GM21423 (cell line): Measurements from ENCODE around the gene PCDHGB5.
"Not testable (repeated sequence)": the region's sequence is repeated elsewhere in the genome, so short reads cannot be mapped to it uniquely, and the experiment has no call there.

ENCODE experiments used
- ATAC-seq: cut with Tn5 transposase; IDR thresholded peaks from one replicate; pipeline ENCODE4 v1.9.1; 2021; ENCODE audit warnings: mild to moderate bottlenecking, moderate library complexity; ENCODE audit not compliant: unreplicated experiment

Gene PCDHGB5

GRCh38 chr5:141409598-141410306, 12.0 kb downstream of the PCDHGB5 start:
- no peak for ATAC-seq

GRCh38 chr5:141411575-141411974, 13.8 kb downstream of the PCDHGB5 start:
- no peak for ATAC-seq

GRCh38 chr5:141412854-141413539, 15.2 kb downstream of the PCDHGB5 start, which contains the start of gene PCDHGA10:
Gene PCDHGA10 (plus strand): TSS chr5:141412987. CDS start chr5:141413176, 189 bp downstream.
- peak; percentile 76 for ATAC-seq

- no peak for ATAC-seq
These were observed 15.9 kb downstream of the PCDHGB5 start for GRCh38 chr5:141413540-141414069.

DNA sequence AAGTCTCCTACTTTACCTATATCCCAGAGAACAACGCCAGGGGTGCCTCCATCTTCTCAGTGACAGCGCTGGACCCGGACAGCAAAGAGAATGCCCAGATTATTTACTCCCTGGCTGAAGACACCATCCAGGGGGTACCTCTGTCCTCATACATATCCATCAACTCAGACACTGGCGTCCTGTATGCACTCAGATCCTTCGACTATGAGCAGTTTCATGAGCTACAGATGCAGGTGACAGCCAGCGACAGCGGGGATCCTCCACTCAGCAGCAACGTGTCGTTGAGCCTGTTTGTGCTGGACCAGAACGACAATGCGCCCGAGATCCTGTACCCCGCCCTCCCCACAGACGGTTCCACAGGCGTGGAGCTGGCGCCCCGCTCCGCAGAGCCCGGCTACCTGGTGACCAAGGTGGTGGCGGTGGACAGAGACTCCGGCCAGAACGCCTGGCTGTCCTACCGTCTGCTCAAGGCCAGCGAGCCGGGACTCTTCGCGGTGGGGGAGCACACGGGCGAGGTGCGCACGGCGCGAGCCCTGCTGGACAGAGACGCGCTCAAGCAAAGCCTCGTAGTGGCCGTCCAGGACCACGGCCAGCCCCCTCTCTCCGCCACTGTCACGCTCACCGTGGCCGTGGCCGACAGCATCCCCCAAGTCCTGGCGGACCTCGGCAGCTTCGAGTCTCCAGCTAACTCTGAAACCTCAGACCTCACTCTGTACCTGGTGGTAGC, 17.0 kb downstream of the PCDHGB5 start:
- not testable (repeated sequence) for ATAC-seq

DNA sequence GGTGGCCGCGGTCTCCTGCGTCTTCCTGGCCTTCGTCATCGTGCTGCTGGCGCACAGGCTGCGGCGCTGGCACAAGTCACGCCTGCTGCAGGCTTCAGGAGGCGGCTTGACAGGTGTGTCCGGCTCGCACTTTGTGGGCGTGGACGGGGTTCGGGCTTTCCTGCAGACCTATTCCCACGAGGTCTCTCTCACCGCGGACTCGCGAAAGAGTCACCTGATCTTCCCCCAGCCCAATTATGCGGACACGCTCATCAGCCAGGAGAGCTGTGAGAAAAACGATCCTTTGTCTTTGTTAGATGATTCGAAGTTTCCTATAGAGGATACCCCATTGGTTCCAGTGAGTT, 17.5 kb downstream of the PCDHGB5 start:
- not testable (repeated sequence) for ATAC-seq

DNA sequence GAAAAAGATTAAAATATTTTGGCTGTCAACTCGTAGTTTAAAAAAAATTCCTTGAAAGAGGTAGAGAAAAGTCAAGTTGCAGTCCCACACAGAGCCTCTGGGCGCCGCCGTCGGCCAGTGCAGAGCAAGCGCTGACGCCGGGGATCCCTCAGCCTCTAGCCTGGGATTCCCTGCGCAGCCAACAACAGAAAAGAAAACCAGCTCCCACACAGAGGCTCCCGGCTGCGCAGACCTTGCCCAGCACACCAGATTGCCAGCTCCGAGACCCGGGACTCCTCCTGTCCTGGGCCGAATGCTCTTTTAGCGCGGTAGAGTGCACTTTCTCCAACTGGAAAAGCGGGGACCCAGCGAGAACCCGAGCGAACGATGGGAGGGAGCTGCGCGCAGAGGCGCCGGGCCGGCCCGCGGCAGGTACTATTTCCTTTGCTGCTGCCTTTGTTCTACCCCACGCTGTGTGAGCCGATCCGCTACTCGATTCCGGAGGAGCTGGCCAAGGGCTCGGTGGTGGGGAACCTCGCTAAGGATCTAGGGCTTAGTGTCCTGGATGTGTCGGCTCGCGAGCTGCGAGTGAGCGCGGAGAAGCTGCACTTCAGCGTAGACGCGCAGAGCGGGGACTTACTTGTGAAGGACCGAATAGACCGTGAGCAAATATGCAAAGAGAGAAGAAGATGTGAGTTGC, 19.9 kb downstream of the PCDHGB5 start, which contains the start of gene PCDHGB7:
PCDHGB7 (plus strand) TSS at position 184 of the 679 bp plus-strand sequence; CDS start at position 367, 183 bp downstream.
- ATAC-seq: peak; percentile 75

DNA sequence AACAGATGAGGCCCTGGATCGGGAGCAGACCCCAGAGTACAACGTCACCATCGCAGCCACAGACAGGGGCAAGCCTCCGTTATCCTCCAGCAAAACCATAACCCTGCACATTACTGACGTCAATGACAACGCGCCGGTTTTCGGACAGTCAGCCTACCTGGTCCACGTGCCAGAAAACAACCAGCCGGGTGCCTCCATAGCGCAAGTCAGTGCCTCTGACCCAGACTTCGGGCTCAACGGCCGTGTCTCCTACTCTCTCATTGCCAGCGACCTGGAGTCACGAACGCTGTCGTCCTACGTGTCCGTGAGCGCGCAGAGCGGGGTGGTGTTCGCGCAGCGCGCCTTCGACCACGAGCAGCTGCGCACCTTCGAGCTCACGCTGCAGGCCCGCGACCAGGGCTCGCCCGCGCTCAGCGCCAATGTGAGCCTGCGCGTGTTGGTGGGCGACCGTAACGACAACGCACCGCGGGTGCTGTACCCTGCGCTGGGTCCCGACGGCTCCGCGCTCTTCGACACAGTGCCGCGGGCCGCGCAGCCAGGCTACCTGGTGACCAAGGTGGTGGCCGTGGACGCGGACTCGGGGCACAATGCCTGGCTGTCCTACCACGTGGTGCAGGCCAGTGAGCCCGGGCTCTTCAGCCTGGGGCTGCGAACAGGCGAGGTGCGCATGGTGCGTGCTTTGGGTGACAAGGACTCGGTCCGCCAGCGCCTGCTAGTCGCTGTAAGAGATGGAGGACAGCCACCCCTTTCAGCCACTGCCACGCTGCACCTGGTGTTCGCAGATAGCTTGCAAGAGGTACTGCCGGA, 21.5 kb downstream of the PCDHGB5 start:
- no peak for ATAC-seq

DNA sequence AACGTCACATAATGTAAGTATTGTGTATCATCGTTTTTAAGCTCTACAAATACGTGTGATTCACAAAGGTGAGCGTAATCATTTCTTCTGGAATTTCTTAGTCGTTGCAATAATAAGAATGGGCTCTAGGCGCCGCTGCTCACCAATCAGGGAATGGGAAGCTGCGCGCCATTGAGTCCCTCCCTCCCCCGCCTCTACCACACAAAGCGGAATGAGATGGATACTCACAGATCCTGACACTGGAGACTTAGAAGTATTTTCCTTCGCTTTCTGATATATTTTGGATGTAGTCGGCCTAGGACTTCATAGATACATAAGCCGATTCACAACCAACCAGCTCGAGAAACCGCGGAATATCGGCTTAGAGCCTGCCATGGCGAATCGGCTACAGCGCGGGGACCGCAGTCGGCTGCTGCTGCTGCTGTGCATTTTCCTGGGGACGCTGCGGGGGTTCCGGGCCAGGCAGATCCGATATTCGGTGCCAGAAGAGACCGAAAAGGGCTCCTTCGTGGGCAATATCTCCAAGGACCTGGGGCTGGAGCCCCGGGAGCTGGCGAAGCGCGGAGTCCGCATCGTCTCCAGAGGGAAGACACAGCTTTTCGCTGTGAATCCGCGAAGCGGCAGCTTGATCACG, 23.2 kb downstream of the PCDHGB5 start, which contains the start of gene PCDHGA11:
PCDHGA11 (plus strand) TSS at position 197 of the 634 bp plus-strand sequence; CDS start at position 374, 177 bp downstream.
- no peak for ATAC-seq

DNA sequence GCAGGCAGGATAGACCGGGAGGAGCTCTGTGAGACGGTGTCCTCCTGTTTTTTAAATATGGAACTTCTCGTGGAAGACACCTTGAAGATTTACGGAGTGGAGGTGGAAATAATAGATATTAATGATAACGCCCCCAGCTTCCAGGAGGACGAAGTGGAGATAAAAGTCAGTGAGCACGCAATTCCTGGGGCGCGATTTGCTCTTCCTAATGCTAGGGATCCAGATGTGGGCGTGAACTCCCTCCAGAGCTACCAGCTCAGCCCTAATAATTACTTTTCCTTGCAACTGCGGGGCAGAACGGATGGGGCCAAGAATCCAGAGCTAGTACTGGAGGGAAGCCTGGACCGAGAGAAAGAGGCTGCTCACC, 23.7 kb downstream of the PCDHGB5 start:
- ATAC-seq: no peak

DNA sequence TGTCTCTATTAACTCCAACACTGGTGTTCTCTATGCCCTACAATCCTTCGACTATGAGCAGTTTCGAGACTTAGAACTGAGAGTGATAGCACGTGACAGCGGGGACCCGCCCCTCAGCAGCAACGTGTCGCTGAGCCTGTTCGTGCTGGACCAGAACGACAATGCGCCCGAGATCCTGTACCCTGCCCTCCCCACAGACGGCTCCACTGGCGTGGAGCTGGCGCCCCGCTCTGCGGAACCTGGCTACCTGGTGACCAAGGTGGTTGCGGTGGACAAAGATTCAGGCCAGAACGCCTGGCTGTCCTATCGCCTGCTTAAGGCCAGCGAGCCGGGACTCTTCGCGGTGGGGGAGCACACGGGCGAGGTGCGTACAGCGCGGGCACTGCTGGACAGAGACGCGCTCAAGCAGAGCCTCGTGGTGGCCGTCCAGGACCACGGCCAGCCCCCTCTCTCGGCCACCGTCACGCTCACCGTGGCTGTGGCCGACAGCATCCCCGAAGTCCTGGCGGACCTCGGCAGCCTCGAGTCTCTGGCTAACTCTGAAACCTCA, 25.1 kb downstream of the PCDHGB5 start:
- no peak for ATAC-seq

- ATAC-seq: no peak
These were observed 30.2 kb downstream of the PCDHGB5 start for GRCh38 chr5:141427783-141428426.

DNA sequence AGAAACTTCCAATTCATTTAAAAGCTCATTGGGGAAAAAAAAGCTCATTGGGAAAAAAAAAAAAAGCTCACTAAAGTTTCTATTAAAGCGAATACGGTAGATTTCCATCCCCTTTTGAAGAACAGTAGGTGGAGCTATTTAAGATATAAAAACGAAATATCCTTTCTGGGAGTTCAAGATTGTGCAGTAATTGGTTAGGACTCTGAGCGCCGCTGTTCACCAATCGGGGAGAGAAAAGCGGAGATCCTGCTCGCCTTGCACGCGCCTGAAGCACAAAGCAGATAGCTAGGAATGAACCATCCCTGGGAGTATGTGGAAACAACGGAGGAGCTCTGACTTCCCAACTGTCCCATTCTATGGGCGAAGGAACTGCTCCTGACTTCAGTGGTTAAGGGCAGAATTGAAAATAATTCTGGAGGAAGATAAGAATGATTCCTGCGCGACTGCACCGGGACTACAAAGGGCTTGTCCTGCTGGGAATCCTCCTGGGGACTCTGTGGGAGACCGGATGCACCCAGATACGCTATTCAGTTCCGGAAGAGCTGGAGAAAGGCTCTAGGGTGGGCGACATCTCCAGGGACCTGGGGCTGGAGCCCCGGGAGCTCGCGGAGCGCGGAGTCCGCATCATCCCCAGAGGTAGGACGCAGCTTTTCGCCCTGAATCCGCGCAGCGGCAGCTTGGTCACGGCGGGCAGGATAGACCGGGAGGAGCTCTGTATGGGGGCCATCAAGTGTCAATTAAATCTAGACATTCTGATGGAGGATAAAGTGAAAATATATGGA, 32.8 kb downstream of the PCDHGB5 start, which contains the start of gene PCDHGA12:
PCDHGA12 (plus strand) TSS at position 176 of the 782 bp plus-strand sequence; CDS start at position 429, 253 bp downstream.
- peak; percentile 86 for ATAC-seq

DNA sequence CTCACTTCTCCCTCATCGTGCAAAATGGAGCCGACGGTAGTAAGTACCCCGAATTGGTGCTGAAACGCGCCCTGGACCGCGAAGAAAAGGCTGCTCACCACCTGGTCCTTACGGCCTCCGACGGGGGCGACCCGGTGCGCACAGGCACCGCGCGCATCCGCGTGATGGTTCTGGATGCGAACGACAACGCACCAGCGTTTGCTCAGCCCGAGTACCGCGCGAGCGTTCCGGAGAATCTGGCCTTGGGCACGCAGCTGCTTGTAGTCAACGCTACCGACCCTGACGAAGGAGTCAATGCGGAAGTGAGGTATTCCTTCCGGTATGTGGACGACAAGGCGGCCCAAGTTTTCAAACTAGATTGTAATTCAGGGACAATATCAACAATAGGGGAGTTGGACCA, 33.5 kb downstream of the PCDHGB5 start:
- ATAC-seq: no peak

GRCh38 chr5:141432308-141432707, 34.6 kb downstream of the PCDHGB5 start:
- ATAC-seq: not testable (repeated sequence)

GRCh38 chr5:141432726-141433125, 35.0 kb downstream of the PCDHGB5 start:
- not testable (repeated sequence) for ATAC-seq

DNA sequence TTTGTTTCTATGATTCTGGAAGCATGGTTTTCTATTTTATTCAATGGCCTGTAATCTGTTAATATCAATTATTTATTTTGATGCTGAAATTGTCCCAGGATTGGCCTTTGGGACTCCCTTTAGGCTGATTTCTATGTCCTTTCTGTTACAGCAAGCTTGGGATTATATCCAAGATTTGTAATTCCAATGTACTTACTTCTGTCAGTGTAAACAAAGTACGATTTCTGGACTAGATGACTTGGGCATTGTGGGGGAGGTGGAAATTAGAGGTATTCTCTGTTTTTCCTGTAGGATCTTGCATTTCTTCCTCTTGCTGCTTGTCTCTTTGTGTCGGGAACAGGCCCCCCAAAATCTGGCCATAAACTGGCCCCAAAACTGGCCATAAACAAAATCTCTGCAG, 36.3 kb downstream of the PCDHGB5 start:
- ATAC-seq: no peak

DNA sequence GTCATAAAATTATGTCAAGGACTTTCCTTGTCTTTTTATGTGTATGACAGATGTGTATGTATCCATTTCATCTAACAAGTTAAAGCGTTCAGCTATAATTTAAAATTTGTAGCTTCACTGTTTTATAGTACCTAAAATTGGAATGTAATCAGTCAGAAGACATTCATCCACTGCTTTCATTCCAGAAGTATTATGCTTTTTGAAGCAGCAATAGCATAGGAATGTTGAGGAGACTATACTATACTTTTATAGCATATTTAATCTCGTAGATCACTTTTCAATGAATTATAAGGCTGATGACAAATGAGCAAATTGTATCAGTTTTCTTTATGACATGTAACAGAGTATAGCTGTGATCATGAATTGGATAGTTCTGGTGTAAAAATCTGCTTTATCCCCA, 39.5 kb downstream of the PCDHGB5 start:
- no peak for ATAC-seq
